Inflammatory macrophage treated with lipopolysaccharide for 1 hour (primary cell): ENCODE results near the gene ISG15.
A peak's percentile ranks its signal among the peaks of the same experiment; 100 is the strongest.
"Not testable (repeated sequence)": the region's sequence is repeated elsewhere in the genome, so short reads cannot be mapped to it uniquely, and the experiment has no call there.

ENCODE experiments used
- DNase-seq, 2 donors: peaks; one replicate each; pipeline ENCODE4 v3.0.0-alpha.2; 2020 to 2022

ISG15 gene

GRCh38 chr1:995665-996633 is 17.3 kb upstream of the ISG15 start:
- no peak for DNase-seq

GRCh38 chr1:996851-997712 is 16.2 kb upstream of the ISG15 start:
- DNase-seq = no peak

- no peak for DNase-seq
Observed at GRCh38 chr1:997713-997992, 15.6 kb upstream of the ISG15 start.

GRCh38 chr1:997993-998744 is 15.1 kb upstream of the ISG15 start:
- no peak for DNase-seq

GRCh38 chr1:998745-998994 is 14.6 kb upstream of the ISG15 start:
- no peak for DNase-seq

- DNase-seq = no peak
Observed at GRCh38 chr1:998995-999724, 14.1 kb upstream of the ISG15 start.

- DNase-seq = peak; percentile 89
Observed at GRCh38 chr1:999725-1000356, 13.5 kb upstream of the ISG15 start, which contains the start of gene HES4. TSS of gene HES4 (minus strand) at chr1:1000097. CDS start at chr1:999973, 124 bp downstream.

- DNase-seq = peak; percentile 47 to 79
Observed at GRCh38 chr1:1000357-1001056, 12.8 kb upstream of the ISG15 start.

GRCh38 chr1:1001057-1001783 is 12.1 kb upstream of the ISG15 start:
- no peak for DNase-seq

GRCh38 chr1:1003618-1004419 is 9.5 kb upstream of the ISG15 start:
- no peak for DNase-seq

GRCh38 chr1:1004420-1004779 is 8.9 kb upstream of the ISG15 start:
- DNase-seq = no peak

GRCh38 chr1:1004780-1005697 is 8.3 kb upstream of the ISG15 start:
- peak in 1 of 2 donors; percentile 27 for DNase-seq

- no peak for DNase-seq
Observed at GRCh38 chr1:1005774-1006304, 7.5 kb upstream of the ISG15 start.

GRCh38 chr1:1006305-1007159 is 6.8 kb upstream of the ISG15 start:
- DNase-seq = no peak

- not testable (repeated sequence) for DNase-seq
Observed at GRCh38 chr1:1010131-1010530, 3.2 kb upstream of the ISG15 start.

- no peak for DNase-seq
Observed at GRCh38 chr1:1011396-1011949, 1.8 kb upstream of the ISG15 start.

GRCh38 chr1:1012736-1013104 is 577 bp upstream of the ISG15 start:
- not testable (repeated sequence) for DNase-seq
